ENCODE measurements around the gene PPP2R5C. TPM values are rescaled to one million over a fixed set of nuclear protein-coding genes. Genes with fewer than 3 reads are reported as not detected.

The PPP2R5C gene
- total RNA-seq, 1 donor from 2014 or later: 227 TPM

GRCh38 chr14:101757839-101758211, 3.7 kb upstream of the PPP2R5C start:
- TF ChIP-seq CTCF (IDR thresholded peaks at IDR 0.05): no peak
- POLR2A ChIA-PET: no interaction called here
- no peak for ATAC-seq (ENCODE audit: low read depth)
- peaks cover 19% of the 10 kb centered on the region for H3K27me3 Mint-ChIP-seq
- DNase-seq: no peak
- CTCF ChIA-PET: no interaction called here
- peaks cover 6% of the 10 kb centered on the region for H3K9me3 Mint-ChIP-seq
- H3K4me3 Mint-ChIP-seq: no peak overlapping the region
- H3K27ac Mint-ChIP-seq: no peak overlapping the region
- H3K36me3 Mint-ChIP-seq (ENCODE audit: low read depth): no peaks in the 10 kb centered on the region
- intact Hi-C loops (cut with micrococcal nuclease): no loop called here
- H3K4me1 Mint-ChIP-seq: peaks cover 11% of the 10 kb centered on the region

DNA sequence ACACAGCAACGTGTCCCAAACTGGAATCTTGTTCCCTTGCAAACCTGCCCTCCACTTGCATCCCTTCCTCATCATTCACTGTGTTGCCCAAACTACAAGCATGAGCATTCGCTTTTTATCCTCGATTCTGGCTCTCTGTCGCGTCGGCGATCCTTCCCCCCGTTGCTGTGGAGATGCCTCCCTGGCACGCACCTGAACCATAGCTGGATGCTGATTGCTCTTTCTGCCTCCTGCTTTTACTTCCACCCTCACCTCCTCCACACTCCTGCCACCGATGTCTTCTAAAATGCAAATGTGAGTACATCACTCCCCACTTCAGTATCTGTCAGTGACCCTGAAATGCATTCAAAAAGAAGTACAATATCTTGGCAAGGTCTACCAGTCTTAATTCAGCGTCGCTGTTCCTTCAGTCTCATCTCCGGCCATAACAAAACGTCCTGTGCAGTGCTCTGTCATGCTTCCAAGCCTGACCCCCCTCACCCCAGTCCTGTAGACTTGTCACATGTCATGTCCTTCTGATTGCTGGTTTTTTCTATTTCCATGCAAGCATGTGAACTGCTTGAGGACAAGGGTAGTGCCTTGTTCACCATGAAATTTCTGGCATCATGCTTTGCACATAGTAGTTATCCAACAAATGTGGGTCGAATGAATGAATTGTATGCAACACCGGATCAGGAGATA, 2.5 kb upstream of the PPP2R5C start:
- Mint-ChIP-seq H3K4me3 (no peak overlapping the region), H3K4me1 (peaks cover 17% of the 10 kb centered on the region), H3K36me3 (ENCODE audit: low read depth) (peaks cover 4% of the 10 kb centered on the region), H3K27ac (no peak overlapping the region), H3K27me3 (peaks cover 17% of the 10 kb centered on the region), H3K9me3 (no peaks in the 10 kb centered on the region)
- CTCF ChIA-PET: no interaction called here
- TF ChIP-seq CTCF (IDR thresholded peaks at IDR 0.05): no peak
- DNase-seq: no peak
- intact Hi-C loops (cut with micrococcal nuclease): no loop called here
- POLR2A ChIA-PET: interaction anchor here (1.8 to 2.3 kb wide), 3 partner anchors 65 to 189 kb away, joined by 12 to 15 read pairs (median 13); no protein-coding TSS in a partner anchor
- no peak for ATAC-seq (ENCODE audit: low read depth)

GRCh38 chr14:101760138-101761011, 1.1 kb upstream of the PPP2R5C start:
- peak overlapping the region; percentile 12 for H3K27ac Mint-ChIP-seq

DNA sequence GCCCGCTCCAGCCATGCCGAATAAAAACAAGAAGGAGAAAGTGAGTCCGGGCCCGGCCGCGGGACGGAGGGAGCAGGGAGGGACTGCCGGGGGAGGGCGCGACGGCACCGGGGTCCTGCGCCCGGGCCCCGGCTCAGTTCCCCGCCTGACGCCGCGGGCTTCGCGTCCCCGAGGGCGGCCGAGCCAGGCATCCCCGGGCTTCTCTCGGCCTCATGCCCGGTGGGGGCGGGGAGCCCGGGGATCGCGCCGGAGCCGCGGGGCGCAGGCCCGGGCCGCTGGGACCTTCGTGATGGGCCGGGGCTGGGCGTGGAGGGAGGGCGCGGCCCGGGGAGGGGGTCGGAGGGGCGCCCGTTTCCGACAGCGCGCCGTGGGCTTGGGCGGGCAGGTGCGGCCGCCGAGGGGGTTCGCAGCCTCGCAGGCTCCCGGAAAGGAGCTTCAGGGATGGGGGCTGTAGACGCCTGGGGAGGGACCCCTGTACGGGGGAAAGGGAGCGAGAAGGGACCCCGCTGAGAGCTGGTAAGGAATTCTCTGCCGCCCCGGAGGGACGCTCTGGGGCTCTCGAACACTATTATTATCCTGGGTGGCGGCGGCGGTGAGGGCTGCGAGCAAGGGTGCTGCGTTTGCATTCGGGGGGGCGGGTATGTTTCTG, 496 bp downstream of the PPP2R5C start:
- ATAC-seq (ENCODE audit: low read depth) (no peak), DNase-seq (no peak)
- no peak for TF ChIP-seq CTCF (IDR thresholded peaks at IDR 0.05)
- no peaks in the 10 kb centered on the region for H3K9me3 Mint-ChIP-seq
- H3K27me3 Mint-ChIP-seq: no peaks in the 10 kb centered on the region
- ChIA-PET POLR2A (interaction anchor here (0.6 to 1.7 kb wide), 12 partner anchors 9 to 187 kb away, joined by 3 to 14 read pairs (median 5); no protein-coding TSS in a partner anchor), CTCF (interaction anchor here (0.6 to 2.0 kb wide), 2 partner anchors 9 to 55 kb away, joined by 4 to 9 read pairs; no protein-coding TSS in a partner anchor)
- peaks cover 31% of the 10 kb centered on the region for H3K36me3 Mint-ChIP-seq (ENCODE audit: low read depth)
- H3K4me1 Mint-ChIP-seq: peaks cover 18% of the 10 kb centered on the region
- peak overlapping the region; percentile 77 for H3K27ac Mint-ChIP-seq
- peak overlapping the region; percentile 88 for H3K4me3 Mint-ChIP-seq
- intact Hi-C loops (cut with micrococcal nuclease): loop anchor here (1.0 to 2.0 kb wide), 3 partner anchors 8 to 557 kb away; partner anchors contain the start of genes WDR20 and ZNF839

More at GRCh38 chr14:101760138-101761011, 1.1 kb upstream of the PPP2R5C start:
- POLR2A ChIA-PET: interaction anchor here (0.6 to 2.3 kb wide), 18 partner anchors 14 to 204 kb away, joined by 3 to 15 read pairs (median 4); partner anchors contain the start of gene DYNC1H1
- ATAC-seq (ENCODE audit: low read depth) (peak; percentile 79), DNase-seq (peak; percentile 80)
- intact Hi-C loops (cut with micrococcal nuclease): loop anchor here (1.0 kb wide), 9 partner anchors 29 to 602 kb away; partner anchors contain the start of genes CINP, DYNC1H1, HSP90AA1 and TECPR2
- no peaks in the 10 kb centered on the region for H3K9me3 Mint-ChIP-seq
- peak overlapping the region; percentile 70 for H3K4me3 Mint-ChIP-seq
- peaks cover 17% of the 10 kb centered on the region for H3K36me3 Mint-ChIP-seq (ENCODE audit: low read depth)
- CTCF ChIA-PET: interaction anchor here (1.0 to 1.2 kb wide), 2 partner anchors 11 to 53 kb away, joined by 3 to 5 read pairs; no protein-coding TSS in a partner anchor
- no peak for TF ChIP-seq CTCF (IDR thresholded peaks at IDR 0.05)
- H3K27me3 Mint-ChIP-seq: peaks cover 7% of the 10 kb centered on the region
- peaks cover 18% of the 10 kb centered on the region for H3K4me1 Mint-ChIP-seq

Data from activated B cell treated with CpG ODN at 0.5 μM for 24 hours (primary cell).